ENCODE data around the gene RANBP9.

GRCh38 chr6:13694562-13694961 is 17.1 kb downstream of the RANBP9 start:
- TF ChIP-seq CTCF (IDR thresholded peaks at IDR 0.05; ENCODE audit: low read depth, low read length, poor library complexity, severe bottlenecking) (no peak), EZH2phosphoT487 (IDR thresholded peaks at IDR 0.05; ENCODE audit: borderline replicate concordance, low read length) (no peak)

All from DOHH2 (cell line).